B cell (primary cell): ENCODE data around the gene NKAIN2.

ENCODE experiments used
- CTCF ChIP-seq: fragments of 200-600 bp; IDR thresholded peaks from one replicate; pipeline ENCODE4 v1.8.0; 2022; ENCODE audit warnings: antibody characterized with exemption, mild to moderate bottlenecking
- EZH2 ChIP-seq: IDR thresholded peaks from 2 replicates; pipeline ENCODE4 v1.6.1; 2012; ENCODE audit warnings: borderline replicate concordance, low read depth, mild to moderate bottlenecking, moderate library complexity, low read length; ENCODE audit not compliant: insufficient read depth, poor library complexity, severe bottlenecking

GRCh38 chr6:123788319-123788718 lies 15.3 kb upstream of the NKAIN2 start:
- no peak for TF ChIP-seq CTCF
- TF ChIP-seq EZH2: no peak
